ENCODE data around the gene MFSD2A. TPM values are rescaled to one million over a fixed set of nuclear protein-coding genes. Genes with fewer than 3 reads are reported as not detected.
"Not testable (repeated sequence)": the region's sequence is repeated elsewhere in the genome, so short reads cannot be mapped to it uniquely, and the experiment has no call there.

The MFSD2A gene
- total RNA-seq, 1 donor from 2014 or later, result 0.90 TPM

DNA sequence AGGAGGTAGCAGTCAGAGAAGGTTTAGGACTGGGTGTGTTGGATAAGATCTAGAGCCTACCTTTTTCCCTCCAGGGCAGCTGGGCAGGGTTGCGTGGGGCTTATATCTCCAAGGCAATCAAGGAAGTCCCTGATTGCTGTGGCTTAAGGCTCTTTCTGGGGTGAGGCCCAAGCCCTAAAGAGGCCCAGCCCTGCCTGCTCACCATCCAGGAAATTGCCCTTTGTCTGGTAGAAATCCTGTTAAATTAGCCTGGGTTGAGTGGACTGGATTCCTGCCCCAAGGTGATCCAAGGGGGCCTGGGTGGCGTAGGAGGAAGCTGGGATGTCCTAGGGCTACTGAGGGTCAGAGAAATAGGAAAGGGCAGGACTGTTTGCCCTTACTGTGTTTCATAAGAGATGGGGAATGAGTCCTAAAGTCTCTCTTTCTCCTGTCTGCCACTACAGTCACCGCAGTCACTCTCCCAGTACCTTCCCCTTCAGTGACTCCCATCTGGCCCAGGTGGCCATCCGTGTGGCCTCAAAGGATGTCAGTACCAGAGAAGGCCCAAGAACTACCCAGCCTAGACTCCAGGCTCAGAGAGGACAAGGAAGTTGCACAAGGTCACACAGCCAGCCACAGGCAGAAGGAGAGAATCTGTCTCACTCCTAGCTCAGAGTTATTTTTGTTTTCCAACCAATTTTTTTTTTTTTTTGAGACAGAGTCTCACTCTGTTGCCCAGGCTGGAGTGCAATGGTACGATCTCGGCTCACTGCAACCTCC, 25.8 kb downstream of the MFSD2A start:
- Histone ChIP-seq H3K79me2 (ENCODE audit: low read depth) (no peaks in the 10 kb centered on the region), H3K27ac (peak overlapping the region; percentile 54), H3K4me2 (no peak overlapping the region), H3K4me3 (no peak overlapping the region), H3K27me3 (no peaks in the 10 kb centered on the region), H3K4me1 (peaks cover 16% of the 10 kb centered on the region), H3F3A (ENCODE audit: low read depth) (peaks cover 10% of the 10 kb centered on the region), H4K20me1 (ENCODE audit: low read depth) (no peaks in the 10 kb centered on the region), H3K9ac (no peak overlapping the region), H2AFZ (replicated peaks) (no peak overlapping the region), H3K36me3 (no peaks in the 10 kb centered on the region), H3K9me3 (ENCODE audit: low read depth) (no peaks in the 10 kb centered on the region)
- H3K4me1 Mint-ChIP-seq, result peaks cover 15% of the 10 kb centered on the region
- H3K4me3 Mint-ChIP-seq, result no peak overlapping the region
- H3K36me3 Mint-ChIP-seq, result no peaks in the 10 kb centered on the region
- H3K9me3 Mint-ChIP-seq, result no peaks in the 10 kb centered on the region
- no peak for DNase-seq (ENCODE audit: low spot score)
- no peak overlapping the region for H3K27ac Mint-ChIP-seq
- TF ChIP-seq EZH2phosphoT487 (IDR thresholded peaks at IDR 0.05), result no peak
- TF ChIP-seq, protein P1, sequence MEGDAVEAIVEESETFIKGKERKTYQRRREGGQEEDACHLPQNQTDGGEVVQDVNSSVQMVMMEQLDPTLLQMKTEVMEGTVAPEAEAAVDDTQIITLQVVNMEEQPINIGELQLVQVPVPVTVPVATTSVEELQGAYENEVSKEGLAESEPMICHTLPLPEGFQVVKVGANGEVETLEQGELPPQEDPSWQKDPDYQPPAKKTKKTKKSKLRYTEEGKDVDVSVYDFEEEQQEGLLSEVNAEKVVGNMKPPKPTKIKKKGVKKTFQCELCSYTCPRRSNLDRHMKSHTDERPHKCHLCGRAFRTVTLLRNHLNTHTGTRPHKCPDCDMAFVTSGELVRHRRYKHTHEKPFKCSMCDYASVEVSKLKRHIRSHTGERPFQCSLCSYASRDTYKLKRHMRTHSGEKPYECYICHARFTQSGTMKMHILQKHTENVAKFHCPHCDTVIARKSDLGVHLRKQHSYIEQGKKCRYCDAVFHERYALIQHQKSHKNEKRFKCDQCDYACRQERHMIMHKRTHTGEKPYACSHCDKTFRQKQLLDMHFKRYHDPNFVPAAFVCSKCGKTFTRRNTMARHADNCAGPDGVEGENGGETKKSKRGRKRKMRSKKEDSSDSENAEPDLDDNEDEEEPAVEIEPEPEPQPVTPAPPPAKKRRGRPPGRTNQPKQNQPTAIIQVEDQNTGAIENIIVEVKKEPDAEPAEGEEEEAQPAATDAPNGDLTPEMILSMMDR (IDR thresholded peaks at IDR 0.05), result no peak
- no peak for TF ChIP-seq EZH2 (IDR thresholded peaks at IDR 0.05)
- H3K27me3 Mint-ChIP-seq (ENCODE audit: insufficient read depth, low read depth), result no peaks in the 10 kb centered on the region

GRCh38 chr1:39981385-39981784, 26.4 kb downstream of the MFSD2A start:
- no peak overlapping the region for H3K4me2 ChIP-seq
- H2AFZ ChIP-seq (replicated peaks), result no peak overlapping the region

GRCh38 chr1:39981945-39982344, 27.0 kb downstream of the MFSD2A start:
- Histone ChIP-seq H3F3A (ENCODE audit: low read depth) (peaks cover 10% of the 10 kb centered on the region), H3K79me2 (ENCODE audit: low read depth) (no peaks in the 10 kb centered on the region), H4K20me1 (ENCODE audit: low read depth) (no peaks in the 10 kb centered on the region), H3K4me3 (no peak overlapping the region), H3K4me2 (no peak overlapping the region), H3K27me3 (no peaks in the 10 kb centered on the region), H3K4me1 (peaks cover 16% of the 10 kb centered on the region), H3K9ac (no peak overlapping the region), H3K36me3 (no peaks in the 10 kb centered on the region), H2AFZ (replicated peaks) (peak overlapping the region; percentile 82), H3K27ac (no peak overlapping the region), H3K9me3 (ENCODE audit: low read depth) (no peaks in the 10 kb centered on the region)
- H3K9me3 Mint-ChIP-seq, result no peaks in the 10 kb centered on the region
- DNase-seq (ENCODE audit: low spot score), result peak; percentile 22
- no peaks in the 10 kb centered on the region for H3K27me3 Mint-ChIP-seq (ENCODE audit: insufficient read depth, low read depth)
- peaks cover 15% of the 10 kb centered on the region for H3K4me1 Mint-ChIP-seq
- no peaks in the 10 kb centered on the region for H3K36me3 Mint-ChIP-seq
- no peak overlapping the region for H3K27ac Mint-ChIP-seq
- TF ChIP-seq, protein P1 (IDR thresholded peaks at IDR 0.05), result no peak
- TF ChIP-seq EZH2phosphoT487 (IDR thresholded peaks at IDR 0.05) (no peak), EZH2 (IDR thresholded peaks at IDR 0.05) (no peak)
- H3K4me3 Mint-ChIP-seq, result no peak overlapping the region

More at GRCh38 chr1:39981385-39981784, 26.4 kb downstream of the MFSD2A start:
- peaks cover 15% of the 10 kb centered on the region for H3K4me1 Mint-ChIP-seq
- Histone ChIP-seq H3K27ac (no peak overlapping the region), H3F3A (ENCODE audit: low read depth) (peaks cover 10% of the 10 kb centered on the region), H3K36me3 (no peaks in the 10 kb centered on the region), H4K20me1 (ENCODE audit: low read depth) (no peaks in the 10 kb centered on the region), H3K9me3 (ENCODE audit: low read depth) (no peaks in the 10 kb centered on the region), H3K79me2 (ENCODE audit: low read depth) (no peaks in the 10 kb centered on the region), H3K4me1 (peaks cover 16% of the 10 kb centered on the region), H3K9ac (no peak overlapping the region), H3K4me3 (no peak overlapping the region), H3K27me3 (no peaks in the 10 kb centered on the region)
- no peak overlapping the region for H3K4me3 Mint-ChIP-seq
- no peak for DNase-seq (ENCODE audit: low spot score)
- H3K27ac Mint-ChIP-seq, result no peak overlapping the region
- TF ChIP-seq, protein P1 (IDR thresholded peaks at IDR 0.05), result no peak
- TF ChIP-seq EZH2 (IDR thresholded peaks at IDR 0.05) (no peak), EZH2phosphoT487 (IDR thresholded peaks at IDR 0.05) (no peak)
- no peaks in the 10 kb centered on the region for H3K27me3 Mint-ChIP-seq (ENCODE audit: insufficient read depth, low read depth)
- no peaks in the 10 kb centered on the region for H3K36me3 Mint-ChIP-seq
- H3K9me3 Mint-ChIP-seq, result no peaks in the 10 kb centered on the region

DNA sequence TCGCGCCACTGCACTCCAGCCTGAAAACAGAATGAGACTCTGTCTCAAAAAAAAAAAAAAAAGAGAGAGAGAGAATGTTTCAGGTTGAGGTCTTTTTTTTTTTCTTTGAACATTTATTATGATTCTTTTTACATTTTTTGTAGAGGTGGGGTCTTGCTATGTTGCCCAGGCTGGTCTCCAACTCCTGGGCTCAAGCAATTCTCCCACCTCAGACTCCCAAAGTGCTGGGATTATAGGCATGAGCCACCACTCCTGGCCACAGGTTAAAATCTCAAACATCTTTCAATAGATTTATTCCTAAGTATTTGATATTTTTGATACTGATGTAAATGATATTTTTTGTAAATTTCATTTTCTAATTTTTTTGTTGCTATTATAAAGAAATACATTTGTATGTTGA, 29.5 kb downstream of the MFSD2A start:
- H3K4me1 Mint-ChIP-seq, result peaks cover 15% of the 10 kb centered on the region
- peaks cover 10% of the 10 kb centered on the region for H3K4me1 ChIP-seq
- H3K79me2 ChIP-seq (ENCODE audit: low read depth); H3K27me3 Mint-ChIP-seq (ENCODE audit: insufficient read depth, low read depth); H2AFZ ChIP-seq (replicated peaks); H3K36me3 ChIP-seq; H3K27ac Mint-ChIP-seq; H3K36me3 Mint-ChIP-seq; H3K27ac ChIP-seq; H3K4me2 ChIP-seq; H3K4me3 ChIP-seq; H3K4me3 Mint-ChIP-seq; H4K20me1 ChIP-seq (ENCODE audit: low read depth); H3K9me3 ChIP-seq (ENCODE audit: low read depth); DNase-seq (ENCODE audit: low spot score); H3F3A ChIP-seq (ENCODE audit: low read depth); H3K27me3 ChIP-seq; H3K9ac ChIP-seq; H3K9me3 Mint-ChIP-seq: not testable (repeated sequence)
